ENCODE measurements around the gene DDAH1. TPM values are rescaled to one million over a fixed set of nuclear protein-coding genes. Genes with fewer than 3 reads are reported as not detected.

DDAH1 gene
- total and polyA plus RNA-seq, 4 donors: 25.8 to 42.7 (median 31.7) TPM

GRCh38 chr1:85406887-85407533, 57.9 kb downstream of the DDAH1 start:
- Histone ChIP-seq H3K27ac (ENCODE audit: low read depth in 1 of 2, low read length in 2 of 2) (peak overlapping the region; percentile 79 to 91), H3K27me3 (ENCODE audit: control insufficient read depth in 4 of 4, insufficient read depth in 4 of 4, low read length in 3 of 4) (no peaks in the 10 kb centered on the region), H3K4me3 (ENCODE audit: low read depth in 1 of 3, low read length in 3 of 3) (peak overlapping the region in 2 of 3 donors; percentile 27 to 50), H3K4me1 (ENCODE audit: control insufficient read depth in 4 of 4, insufficient read depth in 4 of 4, low read length in 3 of 4) (peaks cover 4 to 39% (median 17%) of the 10 kb centered on the region in 4 donors), H3K36me3 (ENCODE audit: control insufficient read depth in 4 of 4, insufficient read depth in 3 of 4, low read depth in 1 of 4, low read length in 3 of 4) (no peaks in the 10 kb centered on the region), H3K9ac (ENCODE audit: low read depth in 1 of 2, low read length in 2 of 2) (peak overlapping the region; percentile 33 to 69), H3K9me3 (ENCODE audit: control insufficient read depth in 4 of 4, low read length in 3 of 4) (no peaks in the 10 kb centered on the region)
- WGBS: 13% methylated on average over 3 of the region's 3 CpGs
- no peak for DNase-seq (ENCODE audit: low spot score)
- TF ChIP-seq, protein P1, sequence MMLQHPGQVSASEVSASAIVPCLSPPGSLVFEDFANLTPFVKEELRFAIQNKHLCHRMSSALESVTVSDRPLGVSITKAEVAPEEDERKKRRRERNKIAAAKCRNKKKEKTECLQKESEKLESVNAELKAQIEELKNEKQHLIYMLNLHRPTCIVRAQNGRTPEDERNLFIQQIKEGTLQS (IDR thresholded peaks at IDR 0.05): peak; percentile 40
- peak in 1 of 2 donors; percentile 50 for TF ChIP-seq EGR1 (IDR thresholded peaks at IDR 0.05; ENCODE audit: low read depth in 2 of 2)
- TF ChIP-seq JUND (IDR thresholded peaks at IDR 0.05): peak; percentile 84 to 89
- peak; percentile 54 for TF ChIP-seq MAX (IDR thresholded peaks at IDR 0.05)
- peak; percentile 80 for TF ChIP-seq SP1 (IDR thresholded peaks at IDR 0.05)
- TF ChIP-seq HNF4G (IDR thresholded peaks at IDR 0.05): no peak
- no peak for TF ChIP-seq TAF1 (conservative IDR thresholded peaks at IDR 0.05)
- peak; percentile 36 for TF ChIP-seq FOXA1 (IDR thresholded peaks at IDR 0.05)
- TF ChIP-seq, protein P2, sequence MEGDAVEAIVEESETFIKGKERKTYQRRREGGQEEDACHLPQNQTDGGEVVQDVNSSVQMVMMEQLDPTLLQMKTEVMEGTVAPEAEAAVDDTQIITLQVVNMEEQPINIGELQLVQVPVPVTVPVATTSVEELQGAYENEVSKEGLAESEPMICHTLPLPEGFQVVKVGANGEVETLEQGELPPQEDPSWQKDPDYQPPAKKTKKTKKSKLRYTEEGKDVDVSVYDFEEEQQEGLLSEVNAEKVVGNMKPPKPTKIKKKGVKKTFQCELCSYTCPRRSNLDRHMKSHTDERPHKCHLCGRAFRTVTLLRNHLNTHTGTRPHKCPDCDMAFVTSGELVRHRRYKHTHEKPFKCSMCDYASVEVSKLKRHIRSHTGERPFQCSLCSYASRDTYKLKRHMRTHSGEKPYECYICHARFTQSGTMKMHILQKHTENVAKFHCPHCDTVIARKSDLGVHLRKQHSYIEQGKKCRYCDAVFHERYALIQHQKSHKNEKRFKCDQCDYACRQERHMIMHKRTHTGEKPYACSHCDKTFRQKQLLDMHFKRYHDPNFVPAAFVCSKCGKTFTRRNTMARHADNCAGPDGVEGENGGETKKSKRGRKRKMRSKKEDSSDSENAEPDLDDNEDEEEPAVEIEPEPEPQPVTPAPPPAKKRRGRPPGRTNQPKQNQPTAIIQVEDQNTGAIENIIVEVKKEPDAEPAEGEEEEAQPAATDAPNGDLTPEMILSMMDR (IDR thresholded peaks at IDR 0.05; ENCODE audit: low read depth, low read length, missing input control): no peak
- peak; percentile 56 to 58 for TF ChIP-seq RAD21 (IDR thresholded peaks at IDR 0.05)
- TF ChIP-seq FOXA2 (IDR thresholded peaks at IDR 0.05): peak; percentile 41
- TF ChIP-seq YY1 (IDR thresholded peaks at IDR 0.05): peak; percentile 92
- peak; percentile 80 to 87 for TF ChIP-seq HNF4A (conservative IDR thresholded peaks at IDR 0.05)
- TF ChIP-seq GABPA (IDR thresholded peaks at IDR 0.05 in 1 of 2, conservative IDR thresholded peaks at IDR 0.05 in 1 of 2): no peak
- peak; percentile 47 for TF ChIP-seq NR2F2 (IDR thresholded peaks at IDR 0.05)
- TF ChIP-seq, protein P3, sequence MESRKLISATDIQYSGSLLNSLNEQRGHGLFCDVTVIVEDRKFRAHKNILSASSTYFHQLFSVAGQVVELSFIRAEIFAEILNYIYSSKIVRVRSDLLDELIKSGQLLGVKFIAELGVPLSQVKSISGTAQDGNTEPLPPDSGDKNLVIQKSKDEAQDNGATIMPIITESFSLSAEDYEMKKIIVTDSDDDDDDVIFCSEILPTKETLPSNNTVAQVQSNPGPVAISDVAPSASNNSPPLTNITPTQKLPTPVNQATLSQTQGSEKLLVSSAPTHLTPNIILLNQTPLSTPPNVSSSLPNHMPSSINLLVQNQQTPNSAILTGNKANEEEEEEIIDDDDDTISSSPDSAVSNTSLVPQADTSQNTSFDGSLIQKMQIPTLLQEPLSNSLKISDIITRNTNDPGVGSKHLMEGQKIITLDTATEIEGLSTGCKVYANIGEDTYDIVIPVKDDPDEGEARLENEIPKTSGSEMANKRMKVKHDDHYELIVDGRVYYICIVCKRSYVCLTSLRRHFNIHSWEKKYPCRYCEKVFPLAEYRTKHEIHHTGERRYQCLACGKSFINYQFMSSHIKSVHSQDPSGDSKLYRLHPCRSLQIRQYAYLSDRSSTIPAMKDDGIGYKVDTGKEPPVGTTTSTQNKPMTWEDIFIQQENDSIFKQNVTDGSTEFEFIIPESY (IDR thresholded peaks at IDR 0.05): peak; percentile 23
- peak; percentile 79 to 84 for TF ChIP-seq RXRA (IDR thresholded peaks at IDR 0.05)
- TF ChIP-seq, protein P4, sequence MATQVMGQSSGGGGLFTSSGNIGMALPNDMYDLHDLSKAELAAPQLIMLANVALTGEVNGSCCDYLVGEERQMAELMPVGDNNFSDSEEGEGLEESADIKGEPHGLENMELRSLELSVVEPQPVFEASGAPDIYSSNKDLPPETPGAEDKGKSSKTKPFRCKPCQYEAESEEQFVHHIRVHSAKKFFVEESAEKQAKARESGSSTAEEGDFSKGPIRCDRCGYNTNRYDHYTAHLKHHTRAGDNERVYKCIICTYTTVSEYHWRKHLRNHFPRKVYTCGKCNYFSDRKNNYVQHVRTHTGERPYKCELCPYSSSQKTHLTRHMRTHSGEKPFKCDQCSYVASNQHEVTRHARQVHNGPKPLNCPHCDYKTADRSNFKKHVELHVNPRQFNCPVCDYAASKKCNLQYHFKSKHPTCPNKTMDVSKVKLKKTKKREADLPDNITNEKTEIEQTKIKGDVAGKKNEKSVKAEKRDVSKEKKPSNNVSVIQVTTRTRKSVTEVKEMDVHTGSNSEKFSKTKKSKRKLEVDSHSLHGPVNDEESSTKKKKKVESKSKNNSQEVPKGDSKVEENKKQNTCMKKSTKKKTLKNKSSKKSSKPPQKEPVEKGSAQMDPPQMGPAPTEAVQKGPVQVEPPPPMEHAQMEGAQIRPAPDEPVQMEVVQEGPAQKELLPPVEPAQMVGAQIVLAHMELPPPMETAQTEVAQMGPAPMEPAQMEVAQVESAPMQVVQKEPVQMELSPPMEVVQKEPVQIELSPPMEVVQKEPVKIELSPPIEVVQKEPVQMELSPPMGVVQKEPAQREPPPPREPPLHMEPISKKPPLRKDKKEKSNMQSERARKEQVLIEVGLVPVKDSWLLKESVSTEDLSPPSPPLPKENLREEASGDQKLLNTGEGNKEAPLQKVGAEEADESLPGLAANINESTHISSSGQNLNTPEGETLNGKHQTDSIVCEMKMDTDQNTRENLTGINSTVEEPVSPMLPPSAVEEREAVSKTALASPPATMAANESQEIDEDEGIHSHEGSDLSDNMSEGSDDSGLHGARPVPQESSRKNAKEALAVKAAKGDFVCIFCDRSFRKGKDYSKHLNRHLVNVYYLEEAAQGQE (IDR thresholded peaks at IDR 0.05): peak; percentile 70
